Body of pancreas (tissue), 4 donors: ENCODE measurements around the gene MED26.

ENCODE experiments used
- CTCF ChIP-seq, 7 experiments: fragments of 450-650 bp in 4 of 7; fragments of 200-600 bp in 3 of 7; sonication (generic) in 3 of 7; IDR thresholded peaks; one replicate each; pipeline ENCODE4 v1.5.1; 2016 to 2019; ENCODE audit warnings: antibody characterized with exemption in 7 of 7
- POLR2A ChIP-seq, 3 donors: fragments of 450-650 bp; IDR thresholded peaks; one replicate each; pipeline ENCODE4 v1.6.1; 2016; ENCODE audit warnings: antibody characterized with exemption in 3 of 3, mild to moderate bottlenecking in 2 of 3

- TF ChIP-seq CTCF (IDR thresholded peaks at IDR 0.05) (no peak), POLR2A (IDR thresholded peaks at IDR 0.05) (no peak)
Measured at GRCh38 chr19:16537111-16537510, 90.9 kb downstream of the MED26 start.
